ENCODE measurements around the gene LMOD3.

Gene LMOD3

DNA sequence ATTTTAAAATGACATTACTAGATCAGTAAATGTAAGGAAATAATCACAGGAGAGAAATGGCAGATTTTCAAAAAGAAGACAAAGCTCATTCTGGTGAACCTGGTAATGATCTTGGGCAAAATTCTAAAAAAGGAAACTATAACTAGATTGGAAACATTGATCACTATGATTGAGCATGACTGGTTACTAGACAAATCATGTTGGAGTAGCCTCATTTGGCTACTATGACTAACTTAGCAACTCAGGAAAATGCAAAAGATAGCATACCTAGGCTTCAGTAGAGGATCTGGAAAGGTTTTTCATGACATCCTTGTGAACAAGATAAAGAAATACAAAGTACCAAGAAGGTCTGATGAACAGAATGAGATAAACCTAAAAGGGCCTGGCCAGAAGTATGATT, 62.7 kb downstream of the LMOD3 start:
- Histone ChIP-seq H3K9ac (ENCODE audit: low read depth, low read length, poor library complexity) (no peak overlapping the region), H2AK5ac (ENCODE audit: low read depth, low read length) (no peak overlapping the region), H3K4ac (ENCODE audit: low read length) (no peak overlapping the region), H4K8ac (ENCODE audit: low read depth, low read length) (no peak overlapping the region), H3K4me2 (ENCODE audit: insufficient read depth, low read length, poor library complexity, severe bottlenecking) (no peak overlapping the region), H3K36me3 (replicated peaks in 1 of 2; ENCODE audit: control insufficient read depth in 2 of 2, insufficient read depth in 2 of 2, low read length in 2 of 2) (peaks cover 12 to 98% of the 10 kb centered on the region in 2 donors), H3K9me3 (replicated peaks in 1 of 2; ENCODE audit: control insufficient read depth in 2 of 2, insufficient read depth in 1 of 2, low read depth in 1 of 2, low read length in 2 of 2) (peaks cover 0 to 15% of the 10 kb centered on the region in 2 donors), H2BK120ac (ENCODE audit: low read depth, low read length) (no peak overlapping the region), H4K91ac (ENCODE audit: low read depth, low read length, poor library complexity) (no peak overlapping the region), H3K14ac (ENCODE audit: low read length) (no peak overlapping the region), H2BK5ac (ENCODE audit: low read length) (no peak overlapping the region), H2AFZ (ENCODE audit: low read length) (no peak overlapping the region), H2BK12ac (ENCODE audit: low read length) (no peak overlapping the region), H3K18ac (ENCODE audit: low read length) (no peak overlapping the region), H3K4me3 (ENCODE audit: low read length in 2 of 2) (no peak overlapping the region), H3K27me3 (ENCODE audit: control insufficient read depth in 3 of 3, insufficient read depth in 3 of 3, low read depth in 1 of 3, low read length in 3 of 3) (no peaks in the 10 kb centered on the region), H3K23ac (ENCODE audit: low read depth, low read length, poor library complexity) (no peak overlapping the region), H3K27ac (replicated peaks; ENCODE audit: low read length) (no peak overlapping the region), H3K79me1 (ENCODE audit: low read depth, low read length) (no peaks in the 10 kb centered on the region), H3K4me1 (ENCODE audit: control insufficient read depth in 2 of 2, insufficient read depth in 1 of 2, low read depth in 1 of 2, low read length in 2 of 2) (no peaks in the 10 kb centered on the region), H2BK15ac (ENCODE audit: low read length) (no peak overlapping the region)
- DNase-seq (ENCODE audit: low spot score), result no peak

DNA sequence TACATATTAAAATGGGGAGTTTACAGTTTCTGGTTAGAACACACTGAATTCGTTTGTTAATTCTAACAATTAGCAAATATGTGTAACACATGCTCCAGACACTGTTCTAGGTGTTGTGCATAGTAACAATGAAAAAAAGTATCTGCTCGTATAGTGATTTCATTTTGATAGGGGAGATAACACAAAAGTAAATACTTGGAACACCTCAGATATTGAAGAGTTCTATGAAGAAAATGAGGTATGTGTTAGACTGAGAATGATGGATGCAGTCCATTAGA, 63.5 kb downstream of the LMOD3 start:
- Histone ChIP-seq H3K14ac (ENCODE audit: low read length) (no peak overlapping the region), H3K4ac (ENCODE audit: low read length) (no peak overlapping the region), H2AFZ (ENCODE audit: low read length) (no peak overlapping the region), H2BK5ac (ENCODE audit: low read length) (no peak overlapping the region), H3K18ac (ENCODE audit: low read length) (no peak overlapping the region), H3K4me2 (ENCODE audit: insufficient read depth, low read length, poor library complexity, severe bottlenecking) (no peak overlapping the region), H4K8ac (ENCODE audit: low read depth, low read length) (no peak overlapping the region), H3K27ac (replicated peaks; ENCODE audit: low read length) (no peak overlapping the region), H2BK120ac (ENCODE audit: low read depth, low read length) (no peak overlapping the region), H3K27me3 (ENCODE audit: control insufficient read depth in 3 of 3, insufficient read depth in 3 of 3, low read depth in 1 of 3, low read length in 3 of 3) (no peaks in the 10 kb centered on the region), H3K4me3 (ENCODE audit: low read length in 2 of 2) (no peak overlapping the region), H3K79me1 (ENCODE audit: low read depth, low read length) (no peaks in the 10 kb centered on the region), H3K9me3 (replicated peaks in 1 of 2; ENCODE audit: control insufficient read depth in 2 of 2, insufficient read depth in 1 of 2, low read depth in 1 of 2, low read length in 2 of 2) (peaks cover 0 to 15% of the 10 kb centered on the region in 2 donors), H3K9ac (ENCODE audit: low read depth, low read length, poor library complexity) (no peak overlapping the region), H3K36me3 (replicated peaks in 1 of 2; ENCODE audit: control insufficient read depth in 2 of 2, insufficient read depth in 2 of 2, low read length in 2 of 2) (peaks cover 12 to 97% of the 10 kb centered on the region in 2 donors), H2AK5ac (ENCODE audit: low read depth, low read length) (no peak overlapping the region), H3K4me1 (ENCODE audit: control insufficient read depth in 2 of 2, insufficient read depth in 1 of 2, low read depth in 1 of 2, low read length in 2 of 2) (no peaks in the 10 kb centered on the region), H4K91ac (ENCODE audit: low read depth, low read length, poor library complexity) (no peak overlapping the region), H2BK15ac (ENCODE audit: low read length) (no peak overlapping the region), H3K23ac (ENCODE audit: low read depth, low read length, poor library complexity) (no peak overlapping the region), H2BK12ac (ENCODE audit: low read length) (no peak overlapping the region)
- no CpG with 5 or more reads among the region's 2 CpGs for WGBS, 2 donors (ENCODE audit: extremely low coverage in 2 of 2, insufficient read length in 2 of 2, insufficient replicate concordance in 1 of 2)
- no peak for DNase-seq (ENCODE audit: low spot score)

DNA sequence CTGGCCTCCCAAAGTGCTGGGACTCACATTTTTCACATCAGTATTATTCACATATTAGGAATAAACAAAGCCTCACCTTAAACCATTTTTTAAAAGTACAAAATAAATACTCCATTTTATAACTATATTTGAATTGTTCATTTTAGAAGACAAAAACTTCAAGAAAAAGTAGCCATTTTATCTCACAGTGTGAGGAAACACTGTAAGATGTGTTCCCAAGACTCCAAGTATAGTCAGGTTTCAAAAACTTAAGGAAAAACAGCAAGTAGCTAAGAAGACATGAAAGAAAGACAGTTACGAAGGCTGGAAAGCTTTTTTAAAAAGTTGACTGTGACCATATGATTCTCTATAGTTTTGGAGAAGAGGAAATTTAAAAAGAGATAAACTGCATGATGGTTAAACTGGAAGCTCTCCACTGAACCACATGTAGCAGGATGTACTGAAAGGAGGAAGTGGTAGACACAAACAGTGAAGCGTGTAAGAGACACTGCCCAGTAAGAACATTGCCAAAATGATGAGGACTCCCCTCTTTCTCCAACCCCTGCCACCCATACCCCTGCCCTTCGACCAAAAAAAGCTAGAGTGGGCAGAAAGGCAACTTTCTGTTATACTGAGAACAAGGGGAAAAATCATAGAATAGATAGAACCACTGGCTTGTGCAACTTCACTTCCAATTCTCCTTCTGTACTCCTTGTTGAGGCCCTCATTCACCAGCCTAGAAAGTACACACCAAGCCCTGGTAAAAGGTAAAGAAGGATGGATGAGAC, 64.0 kb downstream of the LMOD3 start:
- peaks cover 0 to 15% of the 10 kb centered on the region in 2 donors for H3K9me3 ChIP-seq (replicated peaks in 1 of 2; ENCODE audit: control insufficient read depth in 2 of 2, insufficient read depth in 1 of 2, low read depth in 1 of 2, low read length in 2 of 2)
- no peak overlapping the region for H2BK15ac ChIP-seq (ENCODE audit: low read length)
- no peak overlapping the region for H3K9ac ChIP-seq (ENCODE audit: low read depth, low read length, poor library complexity)
- no peak overlapping the region for H2BK5ac ChIP-seq (ENCODE audit: low read length)
- H2AFZ ChIP-seq (ENCODE audit: low read length), result no peak overlapping the region
- no peaks in the 10 kb centered on the region for H3K4me1 ChIP-seq (ENCODE audit: control insufficient read depth in 2 of 2, insufficient read depth in 1 of 2, low read depth in 1 of 2, low read length in 2 of 2)
- H2AK5ac ChIP-seq (ENCODE audit: low read depth, low read length), result no peak overlapping the region
- DNase-seq (ENCODE audit: low spot score), result no peak
- no peak overlapping the region for H2BK12ac ChIP-seq (ENCODE audit: low read length)
- no peaks in the 10 kb centered on the region for H3K79me1 ChIP-seq (ENCODE audit: low read depth, low read length)
- no peak overlapping the region for H3K4ac ChIP-seq (ENCODE audit: low read length)
- peaks cover 12 to 97% of the 10 kb centered on the region in 2 donors for H3K36me3 ChIP-seq (replicated peaks in 1 of 2; ENCODE audit: control insufficient read depth in 2 of 2, insufficient read depth in 2 of 2, low read length in 2 of 2)
- H2BK120ac ChIP-seq (ENCODE audit: low read depth, low read length), result no peak overlapping the region
- H3K27me3 ChIP-seq (ENCODE audit: control insufficient read depth in 3 of 3, insufficient read depth in 3 of 3, low read depth in 1 of 3, low read length in 3 of 3), result no peaks in the 10 kb centered on the region
- no peak overlapping the region for H3K4me2 ChIP-seq (ENCODE audit: insufficient read depth, low read length, poor library complexity, severe bottlenecking)
- H3K14ac ChIP-seq (ENCODE audit: low read length), result no peak overlapping the region
- no peak overlapping the region for H4K8ac ChIP-seq (ENCODE audit: low read depth, low read length)
- no peak overlapping the region for H3K4me3 ChIP-seq (ENCODE audit: low read length in 2 of 2)
- WGBS, 2 donors (ENCODE audit: extremely low coverage in 2 of 2, insufficient read length in 2 of 2, insufficient replicate concordance in 1 of 2), result no CpG with 5 or more reads among the region's 3 CpGs
- H3K18ac ChIP-seq (ENCODE audit: low read length), result no peak overlapping the region
- H3K23ac ChIP-seq (ENCODE audit: low read depth, low read length, poor library complexity), result no peak overlapping the region
- H4K91ac ChIP-seq (ENCODE audit: low read depth, low read length, poor library complexity), result no peak overlapping the region
- H3K27ac ChIP-seq (replicated peaks; ENCODE audit: low read length), result no peak overlapping the region
